HFFc6 (cell line): Measurements from ENCODE around the gene PRKCE. TPM values are rescaled to one million over a fixed set of nuclear protein-coding genes. Genes with fewer than 3 reads are reported as not detected.

Experiments
- DNase-seq: peaks from one replicate; pipeline ENCODE4 v3.0.0-alpha.2; 2018
- H3K27ac Mint-ChIP-seq: 2 replicates; pipeline ENCODE4 v1.8.0; 2020; ENCODE audit warnings: mild to moderate bottlenecking, mixed read lengths
- H3K27me3 Mint-ChIP-seq: 2 replicates; pipeline ENCODE4 v1.8.0; 2021; ENCODE audit warnings: mild to moderate bottlenecking, moderate library complexity, mixed read lengths; ENCODE audit not compliant: insufficient read depth
- H3K36me3 Mint-ChIP-seq: 2 replicates; pipeline ENCODE4 v1.8.0; 2021; ENCODE audit warnings: low read depth, mixed read lengths
- H3K4me1 Mint-ChIP-seq: 2 replicates; pipeline ENCODE4 v1.8.0; 2020; ENCODE audit warnings: low read depth, mixed read lengths
- H3K4me3 Mint-ChIP-seq: 2 replicates; pipeline ENCODE4 v1.8.0; 2020; ENCODE audit warnings: mild to moderate bottlenecking, moderate library complexity, mixed read lengths
- H3K9me3 Mint-ChIP-seq: 2 replicates; pipeline ENCODE4 v1.8.0; 2020; ENCODE audit warnings: mild to moderate bottlenecking, mixed read lengths
- total RNA-seq, 6 experiments: library from RNA; stranded (reverse); fragmentation: NEBNext Ultra II Directional; extraction: Animal tissue kit (Norgen Biotek cat#: 25700); gene quantifications; 2 replicates in 1 of 6; 3 replicates in 5 of 6; pipeline ENCODE4 v1.2.3, GENCODE V29; 2021
- TF ChIP-seq, protein P1 (sequence below): fragments of 200-600 bp; sonication (generic); IDR thresholded peaks from 2 replicates; pipeline ENCODE4 v1.5.0; 2021; ENCODE audit warnings: antibody characterized with exemption, mild to moderate bottlenecking

PRKCE gene
- total RNA-seq, 6 experiments from 2014 or later, result 10.8 to 13.7 (median 12.0) TPM

DNA sequence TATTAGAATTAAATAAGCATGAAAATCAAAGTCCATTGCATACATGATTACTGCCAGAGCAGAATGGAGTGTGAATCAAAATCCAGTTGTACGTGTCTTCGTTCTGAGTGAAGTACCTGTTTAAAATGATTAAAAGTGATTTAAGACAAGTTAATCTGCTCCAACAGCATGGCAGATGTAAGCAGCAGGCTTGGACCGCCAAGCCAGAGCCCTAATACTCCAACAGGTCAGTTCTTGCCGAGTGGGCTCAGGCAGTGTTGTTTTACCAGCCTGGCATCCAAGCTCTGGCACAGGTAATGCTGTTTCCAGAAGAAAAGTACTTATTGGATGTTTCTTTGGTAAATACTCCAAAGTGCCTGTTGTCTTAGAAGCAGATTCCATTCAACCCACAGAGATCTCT is 474.3 kb downstream of the PRKCE start:
- TF ChIP-seq, protein P1, sequence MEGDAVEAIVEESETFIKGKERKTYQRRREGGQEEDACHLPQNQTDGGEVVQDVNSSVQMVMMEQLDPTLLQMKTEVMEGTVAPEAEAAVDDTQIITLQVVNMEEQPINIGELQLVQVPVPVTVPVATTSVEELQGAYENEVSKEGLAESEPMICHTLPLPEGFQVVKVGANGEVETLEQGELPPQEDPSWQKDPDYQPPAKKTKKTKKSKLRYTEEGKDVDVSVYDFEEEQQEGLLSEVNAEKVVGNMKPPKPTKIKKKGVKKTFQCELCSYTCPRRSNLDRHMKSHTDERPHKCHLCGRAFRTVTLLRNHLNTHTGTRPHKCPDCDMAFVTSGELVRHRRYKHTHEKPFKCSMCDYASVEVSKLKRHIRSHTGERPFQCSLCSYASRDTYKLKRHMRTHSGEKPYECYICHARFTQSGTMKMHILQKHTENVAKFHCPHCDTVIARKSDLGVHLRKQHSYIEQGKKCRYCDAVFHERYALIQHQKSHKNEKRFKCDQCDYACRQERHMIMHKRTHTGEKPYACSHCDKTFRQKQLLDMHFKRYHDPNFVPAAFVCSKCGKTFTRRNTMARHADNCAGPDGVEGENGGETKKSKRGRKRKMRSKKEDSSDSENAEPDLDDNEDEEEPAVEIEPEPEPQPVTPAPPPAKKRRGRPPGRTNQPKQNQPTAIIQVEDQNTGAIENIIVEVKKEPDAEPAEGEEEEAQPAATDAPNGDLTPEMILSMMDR, result no peak

DNA sequence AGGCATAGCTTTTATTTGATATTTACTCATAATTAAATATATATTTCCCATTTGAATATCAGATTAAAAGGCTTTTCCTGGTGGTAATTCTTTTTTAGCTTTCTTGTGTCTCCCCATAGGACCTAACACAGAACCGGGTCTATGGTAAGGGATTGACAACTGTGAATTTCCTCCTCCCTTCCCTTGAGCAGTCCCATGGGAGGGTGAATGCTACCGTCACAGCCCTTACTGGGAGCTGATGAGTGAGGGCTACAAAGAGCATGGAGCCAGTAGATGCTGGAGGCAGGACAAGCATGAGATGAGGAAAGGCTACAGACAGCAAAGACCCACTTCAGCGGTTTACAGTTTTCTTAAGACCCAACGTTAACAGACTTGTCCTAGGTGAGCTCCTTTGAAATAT is 475.1 kb downstream of the PRKCE start:
- Mint-ChIP-seq H3K4me1 (peaks cover 8% of the 10 kb centered on the region), H3K9me3 (no peaks in the 10 kb centered on the region)

More for the DNA sequence above, 474.3 kb downstream of the PRKCE start:
- DNase-seq, result no peak
- Mint-ChIP-seq H3K4me3 (no peak overlapping the region), H3K9me3 (no peaks in the 10 kb centered on the region), H3K36me3 (no peaks in the 10 kb centered on the region; the same call in none of the 2 replicates), H3K27me3 (no peaks in the 10 kb centered on the region; the same call in 1 of the 2 replicates), H3K27ac (no peak overlapping the region), H3K4me1 (peaks cover 8% of the 10 kb centered on the region)

GRCh38 chr2:46127176-46127575 is 475.7 kb downstream of the PRKCE start:
- H3K9me3 Mint-ChIP-seq, result no peaks in the 10 kb centered on the region
- TF ChIP-seq, protein P1, result no peak
- peaks cover 8% of the 10 kb centered on the region for H3K4me1 Mint-ChIP-seq
- no peak for DNase-seq
- H3K4me3 Mint-ChIP-seq, result no peak overlapping the region
- no peak overlapping the region for H3K27ac Mint-ChIP-seq
- H3K27me3 Mint-ChIP-seq, result no peaks in the 10 kb centered on the region; the same call in 1 of the 2 replicates
- peaks cover 3% of the 10 kb centered on the region for H3K36me3 Mint-ChIP-seq

More for the DNA sequence above, 475.1 kb downstream of the PRKCE start:
- H3K4me3 Mint-ChIP-seq, result no peak overlapping the region
- H3K27me3 Mint-ChIP-seq, result no peaks in the 10 kb centered on the region; the same call in 1 of the 2 replicates
- TF ChIP-seq, protein P1, result no peak
- no peak for DNase-seq
- H3K36me3 Mint-ChIP-seq, result no peaks in the 10 kb centered on the region; the same call in none of the 2 replicates
- H3K27ac Mint-ChIP-seq, result no peak overlapping the region

DNA sequence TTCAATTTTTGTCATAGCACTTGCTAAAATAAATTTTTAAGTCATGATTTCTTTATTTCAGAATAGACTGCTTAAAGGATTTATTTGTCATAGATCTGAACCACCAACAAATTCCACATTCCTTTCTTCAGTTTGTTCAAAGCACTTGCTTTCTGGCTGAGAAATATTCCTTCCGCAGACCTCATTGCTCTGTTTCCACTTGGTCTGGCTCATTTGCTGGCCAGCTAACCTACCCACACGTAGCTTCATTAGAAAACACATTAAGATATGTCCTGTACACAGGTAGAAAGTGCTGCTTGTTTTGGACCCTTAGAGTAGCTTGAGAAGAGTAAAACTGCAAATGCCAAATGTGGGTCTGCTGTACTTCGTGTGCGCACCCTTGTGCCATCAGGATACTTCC is 479.0 kb downstream of the PRKCE start:
- H3K36me3 Mint-ChIP-seq, result peaks cover 26% of the 10 kb centered on the region
- TF ChIP-seq, protein P1, result no peak
- H3K4me1 Mint-ChIP-seq, result peaks cover 21% of the 10 kb centered on the region
- no peak overlapping the region for H3K4me3 Mint-ChIP-seq
- no peak for DNase-seq
- no peak overlapping the region for H3K27ac Mint-ChIP-seq
- no peaks in the 10 kb centered on the region; the same call in 1 of the 2 replicates for H3K27me3 Mint-ChIP-seq
- no peaks in the 10 kb centered on the region for H3K9me3 Mint-ChIP-seq

DNA sequence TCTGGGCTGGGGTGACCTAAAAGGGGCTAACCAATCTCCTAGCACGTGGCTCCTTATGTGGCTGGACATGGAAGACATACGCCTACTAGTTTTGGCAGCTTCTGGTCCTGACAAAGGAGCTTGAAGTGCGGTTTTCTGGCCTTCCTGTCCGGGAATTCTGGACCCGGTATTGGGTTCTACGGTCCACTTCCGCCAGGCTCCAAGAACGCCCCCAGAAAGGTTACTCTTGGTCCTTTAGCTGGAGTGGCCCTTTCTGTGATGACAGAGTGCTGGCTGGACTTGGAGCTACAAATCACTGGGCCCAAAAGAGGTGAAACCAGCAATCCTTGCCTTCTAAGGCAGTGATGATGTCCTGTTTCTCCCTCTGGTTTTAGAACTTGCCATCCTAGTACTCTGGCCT is 481.5 kb downstream of the PRKCE start:
- Mint-ChIP-seq H3K4me3 (no peak overlapping the region), H3K9me3 (no peaks in the 10 kb centered on the region), H3K36me3 (peaks cover 26% of the 10 kb centered on the region), H3K27ac (no peak overlapping the region), H3K4me1 (peaks cover 35% of the 10 kb centered on the region), H3K27me3 (no peaks in the 10 kb centered on the region; the same call in 1 of the 2 replicates)
- DNase-seq, result no peak
- TF ChIP-seq, protein P1, result no peak
